Brain microvascular endothelial cell (primary cell): ENCODE measurements around the gene LMF1.

Source experiments
- DNase-seq: peaks from one replicate; pipeline ENCODE4 v3.0.0-alpha.2; 2020
- H3K27ac ChIP-seq: fragments of 250-450 bp; sonication (Bioruptor Pico); 2 replicates; pipeline ENCODE4 v1.5.1; 2020; ENCODE audit warnings: mild to moderate bottlenecking, moderate library complexity
- H3K27me3 ChIP-seq: fragments of 250-450 bp; sonication (Bioruptor Pico); replicated peaks from 2 replicates; pipeline ENCODE4 v1.5.1; 2020; ENCODE audit warnings: mild to moderate bottlenecking
- H3K36me3 ChIP-seq: fragments of 250-450 bp; sonication (Bioruptor Pico); replicated peaks from 2 replicates; pipeline ENCODE4 v1.5.1; 2020; ENCODE audit warnings: mild to moderate bottlenecking
- H3K4me3 ChIP-seq: 2 replicates; pipeline ENCODE4 v1.5.1; 2011; ENCODE audit warnings: low read depth, mild to moderate bottlenecking, control low read depth, low read length, moderate library complexity
- CTCF ChIP-seq: IDR thresholded peaks from 2 replicates; pipeline ENCODE4 v1.5.1; 2011; ENCODE audit warnings: low read depth, mild to moderate bottlenecking, moderate library complexity, low read length, control low read depth, inconsistent platforms; ENCODE audit errors: missing control alignments
- in situ Hi-C: cut with HindIII; loops from 2 replicates; pipeline ENCODE4 v1.10.0; 2017; ENCODE audit warnings: low sequenced_read_pairs, low pct_ligation_motif_present

Gene LMF1

GRCh38 chr16:970766-971581 is at the start of gene LMF1:
LMF1 (minus strand) TSS chr16:970984; CDS start chr16:970980, 4 bp downstream.
- in situ Hi-C loops, result no loop called here
- Histone ChIP-seq H3K27me3 (peaks cover 5% of the 10 kb centered on the region), H3K27ac (peak within 1 kb of the TSS; percentile 5)

GRCh38 chr16:1020091-1020399 is 49.3 kb upstream of the LMF1 start:
- in situ Hi-C loops, result no loop called here
- Histone ChIP-seq H3K36me3 (no peaks in the 10 kb centered on the region), H3K4me3 (no peak overlapping the region), H3K27ac (no peak overlapping the region), H3K27me3 (peaks cover 4% of the 10 kb centered on the region)
- no peak for DNase-seq
- TF ChIP-seq CTCF, result no peak

More at GRCh38 chr16:970766-971581, at the start of gene LMF1:
- no peak for TF ChIP-seq CTCF
- peak; percentile 73 for DNase-seq
- no peaks in the 10 kb centered on the region for H3K36me3 ChIP-seq
- peak within 1 kb of the TSS; percentile 69 for H3K4me3 ChIP-seq

GRCh38 chr16:1019231-1020090 is 48.7 kb upstream of the LMF1 start:
- H3K4me3 ChIP-seq, result no peak overlapping the region
- TF ChIP-seq CTCF, result no peak
- no peak overlapping the region for H3K27ac ChIP-seq
- peaks cover 4% of the 10 kb centered on the region for H3K27me3 ChIP-seq
- DNase-seq, result peak; percentile 40
- in situ Hi-C loops, result no loop called here
- H3K36me3 ChIP-seq, result no peaks in the 10 kb centered on the region

GRCh38 chr16:1018447-1019198 is 47.8 kb upstream of the LMF1 start:
- H3K27me3 ChIP-seq, result peaks cover 4% of the 10 kb centered on the region
- H3K27ac ChIP-seq, result no peak overlapping the region
- H3K4me3 ChIP-seq, result no peak overlapping the region
- DNase-seq, result no peak
- no peaks in the 10 kb centered on the region for H3K36me3 ChIP-seq
- TF ChIP-seq CTCF, result no peak
- in situ Hi-C loops, result no loop called here

GRCh38 chr16:1014771-1015495 is 44.1 kb upstream of the LMF1 start:
- no peak for TF ChIP-seq CTCF
- H3K27ac ChIP-seq, result no peak overlapping the region
- no peak overlapping the region for H3K4me3 ChIP-seq
- peaks cover 13% of the 10 kb centered on the region for H3K27me3 ChIP-seq
- H3K36me3 ChIP-seq, result no peaks in the 10 kb centered on the region
- in situ Hi-C loops, result no loop called here
- DNase-seq, result no peak
